Rectal smooth muscle tissue (tissue), 1 donor: ENCODE results near the gene MPZL1.

ENCODE experiments used
- H3K27ac ChIP-seq: one replicate; pipeline ENCODE4 v1.7.0; 2013; ENCODE audit warnings: low read depth, low read length, inconsistent platforms
- H3K27me3 ChIP-seq: one replicate; pipeline ENCODE4 v1.7.0; 2013; ENCODE audit warnings: low read length; ENCODE audit not compliant: control insufficient read depth, insufficient read depth
- H3K36me3 ChIP-seq: one replicate; pipeline ENCODE4 v1.7.0; 2013; ENCODE audit warnings: low read length; ENCODE audit not compliant: control insufficient read depth, insufficient read depth
- H3K4me1 ChIP-seq: one replicate; pipeline ENCODE4 v1.7.0; 2013; ENCODE audit warnings: low read length; ENCODE audit not compliant: control insufficient read depth, insufficient read depth
- H3K4me3 ChIP-seq: one replicate; pipeline ENCODE4 v1.7.0; 2013; ENCODE audit warnings: low read length
- H3K9ac ChIP-seq: one replicate; pipeline ENCODE4 v1.7.0; 2013; ENCODE audit warnings: low read length

The MPZL1 gene

DNA sequence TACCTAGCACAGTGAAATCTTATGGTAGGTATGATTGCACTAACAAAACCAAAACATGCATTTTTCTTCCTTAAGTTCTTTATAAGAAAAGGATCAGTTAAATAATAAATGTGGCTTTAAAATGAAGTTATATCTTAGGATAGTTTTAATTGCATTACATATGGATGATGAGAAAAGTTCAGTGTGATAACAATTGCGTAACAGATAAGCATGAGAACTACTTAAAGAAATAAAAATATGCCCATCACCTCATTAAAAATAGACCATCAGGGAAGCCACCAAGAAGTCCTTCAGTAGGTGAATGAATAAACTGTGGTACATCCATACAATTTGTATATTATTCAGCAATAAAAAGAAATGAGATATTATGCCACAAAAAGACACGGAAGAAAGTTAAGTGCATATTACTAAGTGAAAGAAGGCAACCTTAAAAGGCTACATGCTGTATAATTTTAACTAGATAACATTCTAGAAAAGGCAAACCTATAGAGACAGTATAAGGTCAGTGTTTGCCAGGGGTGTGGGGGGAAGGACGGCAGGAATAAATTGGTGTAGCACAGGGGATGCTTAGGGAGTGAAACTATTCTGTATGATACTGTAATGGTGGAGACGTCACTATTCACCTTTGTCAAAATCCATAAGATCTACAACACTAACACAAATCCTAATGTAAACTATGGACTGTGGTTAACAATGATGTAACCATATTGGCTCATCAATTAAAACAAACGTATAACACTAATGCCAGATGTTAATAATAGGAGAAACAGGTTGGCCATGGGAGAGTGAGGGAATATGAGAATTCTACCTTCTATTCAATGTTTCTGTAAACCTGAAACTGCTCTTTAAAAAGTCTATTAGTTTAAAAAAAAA, 42.9 kb downstream of the MPZL1 start:
- no peak overlapping the region for H3K27ac ChIP-seq
- H3K9ac ChIP-seq = no peak overlapping the region
- H3K4me1 ChIP-seq = no peaks in the 10 kb centered on the region
- H3K36me3 ChIP-seq = peaks cover 5% of the 10 kb centered on the region
- no peak overlapping the region for H3K4me3 ChIP-seq
- no peaks in the 10 kb centered on the region for H3K27me3 ChIP-seq

DNA sequence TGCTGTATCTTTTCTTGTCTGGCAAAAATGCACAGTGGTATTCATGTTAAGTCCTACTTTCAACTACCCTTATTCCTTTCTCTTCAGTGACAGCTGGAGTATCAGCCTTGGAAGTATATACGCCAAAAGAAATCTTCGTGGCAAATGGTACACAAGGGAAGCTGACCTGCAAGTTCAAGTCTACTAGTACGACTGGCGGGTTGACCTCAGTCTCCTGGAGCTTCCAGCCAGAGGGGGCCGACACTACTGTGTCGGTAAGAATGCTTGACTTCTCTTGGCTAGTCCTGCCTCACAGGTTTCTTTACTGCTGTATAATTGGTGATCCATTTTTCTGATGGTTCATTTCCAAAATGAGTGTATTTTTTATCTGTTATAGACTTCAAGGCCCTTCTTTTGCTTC, 43.7 kb downstream of the MPZL1 start:
- Histone ChIP-seq H3K27ac (no peak overlapping the region), H3K4me1 (no peaks in the 10 kb centered on the region), H3K9ac (no peak overlapping the region), H3K27me3 (no peaks in the 10 kb centered on the region), H3K4me3 (no peak overlapping the region), H3K36me3 (peaks cover 5% of the 10 kb centered on the region)

DNA sequence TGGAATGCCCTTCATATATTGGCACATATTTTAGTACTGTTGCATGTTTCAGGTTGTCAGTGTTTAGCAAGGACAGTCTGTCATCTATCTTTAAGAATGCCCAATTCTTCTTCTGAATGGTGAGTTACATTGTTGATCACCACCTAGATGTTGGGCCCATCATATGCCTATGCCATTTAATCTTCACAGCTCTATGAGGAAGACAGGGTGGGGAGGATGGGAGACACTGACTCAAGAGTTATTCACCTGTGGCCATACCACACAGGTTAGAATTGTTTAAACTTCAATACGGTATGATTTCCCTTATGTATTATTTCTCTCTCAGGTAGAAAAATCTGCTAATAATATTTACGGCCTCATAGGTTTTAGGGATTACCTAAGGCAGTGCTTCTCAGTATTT, 44.8 kb downstream of the MPZL1 start:
- no peaks in the 10 kb centered on the region for H3K4me1 ChIP-seq
- H3K9ac ChIP-seq = no peak overlapping the region

DNA sequence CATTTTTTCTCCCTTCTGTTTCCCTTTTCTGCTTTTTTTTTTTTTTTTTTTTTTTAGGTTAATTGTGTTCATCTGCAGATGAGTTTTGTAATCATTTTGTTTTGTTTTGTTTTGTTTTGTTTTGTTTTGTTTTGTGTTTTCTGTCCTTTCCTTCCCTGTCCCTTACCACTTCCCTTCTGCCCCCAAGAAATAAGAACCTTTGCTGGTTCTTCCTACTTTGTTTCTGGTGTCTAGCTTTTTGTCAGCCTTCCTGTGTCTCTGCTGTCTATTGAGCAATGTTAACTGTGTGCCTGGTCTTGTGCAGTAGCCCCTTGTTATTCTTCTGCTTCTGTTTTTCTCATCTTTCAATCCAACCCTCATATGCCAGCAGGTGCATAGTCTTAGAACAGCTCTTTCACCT, 46.0 kb downstream of the MPZL1 start:
- H3K36me3 ChIP-seq = peaks cover 5% of the 10 kb centered on the region

More for the DNA sequence above, 44.8 kb downstream of the MPZL1 start:
- Histone ChIP-seq H3K4me3 (no peak overlapping the region), H3K36me3 (peaks cover 5% of the 10 kb centered on the region), H3K27me3 (no peaks in the 10 kb centered on the region), H3K27ac (no peak overlapping the region)

DNA sequence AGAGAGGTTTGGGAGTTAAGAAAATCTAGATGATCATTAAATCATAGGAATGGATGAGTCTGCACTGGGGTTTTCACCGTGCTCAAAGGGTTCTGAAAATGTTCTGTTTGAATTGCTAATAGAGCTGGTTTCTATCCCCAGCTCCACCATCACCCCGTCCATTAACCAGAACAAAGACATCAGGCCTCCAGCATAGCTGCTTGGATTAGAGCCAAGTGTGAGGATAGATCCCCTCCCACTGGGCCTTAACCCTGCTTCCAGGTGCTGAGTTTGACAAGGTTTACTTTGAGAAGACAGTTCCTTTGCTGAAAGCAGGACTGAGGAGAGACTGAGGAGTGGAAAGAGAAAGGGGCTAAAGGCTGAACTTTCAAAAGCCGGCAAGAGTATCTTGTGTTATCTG, 48.3 kb downstream of the MPZL1 start:
- no peak overlapping the region for H3K9ac ChIP-seq
- H3K4me3 ChIP-seq = no peak overlapping the region
- no peaks in the 10 kb centered on the region for H3K27me3 ChIP-seq
- no peak overlapping the region for H3K27ac ChIP-seq
- peaks cover 8% of the 10 kb centered on the region for H3K36me3 ChIP-seq
- no peaks in the 10 kb centered on the region for H3K4me1 ChIP-seq

More for the DNA sequence above, 46.0 kb downstream of the MPZL1 start:
- Histone ChIP-seq H3K4me1 (no peaks in the 10 kb centered on the region), H3K9ac (no peak overlapping the region), H3K4me3 (no peak overlapping the region), H3K27ac (no peak overlapping the region), H3K27me3 (no peaks in the 10 kb centered on the region)

DNA sequence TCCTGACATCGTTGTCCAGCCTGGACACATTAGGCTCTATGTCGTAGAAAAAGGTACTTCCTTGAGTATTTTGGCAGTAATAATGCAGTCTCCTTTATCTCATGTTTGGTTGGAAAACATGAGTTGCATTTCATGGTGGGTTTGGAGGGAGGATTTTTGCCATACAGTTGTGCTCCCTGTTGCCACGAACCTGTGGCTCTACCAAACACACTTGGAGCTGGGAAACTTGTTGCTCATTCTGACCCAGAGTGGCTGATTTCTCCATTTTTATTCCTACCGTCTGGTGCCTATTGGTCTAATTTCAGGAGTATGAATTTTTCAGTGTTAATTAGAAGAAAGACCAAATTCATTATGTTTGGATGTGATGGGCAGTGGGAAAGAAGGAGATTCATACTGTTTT, 50.7 kb downstream of the MPZL1 start:
- H3K4me3 ChIP-seq = no peak overlapping the region
- H3K4me1 ChIP-seq = no peaks in the 10 kb centered on the region
- no peak overlapping the region for H3K9ac ChIP-seq
- H3K27ac ChIP-seq = no peak overlapping the region
- H3K27me3 ChIP-seq = no peaks in the 10 kb centered on the region
- H3K36me3 ChIP-seq = peaks cover 9% of the 10 kb centered on the region

DNA sequence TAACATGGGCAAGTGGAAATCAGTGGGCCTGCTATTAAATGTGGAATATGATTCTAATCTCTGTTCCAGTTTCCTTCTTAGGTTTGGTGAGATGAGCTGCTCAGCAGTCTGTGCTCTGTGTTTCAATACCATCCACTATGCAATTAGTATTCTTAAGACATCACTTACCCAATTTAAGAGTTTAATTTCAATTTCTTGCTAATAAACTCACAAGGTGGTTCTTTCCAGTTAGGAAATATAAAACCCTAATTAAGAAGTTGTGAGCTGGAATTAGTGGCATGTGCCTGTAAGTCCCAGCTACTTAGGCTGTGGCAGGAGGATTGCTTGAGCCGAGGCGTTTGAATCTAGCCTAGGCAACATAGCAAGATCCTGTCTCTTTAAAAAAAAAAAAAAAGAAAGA, 51.7 kb downstream of the MPZL1 start:
- peaks cover 14% of the 10 kb centered on the region for H3K36me3 ChIP-seq

DNA sequence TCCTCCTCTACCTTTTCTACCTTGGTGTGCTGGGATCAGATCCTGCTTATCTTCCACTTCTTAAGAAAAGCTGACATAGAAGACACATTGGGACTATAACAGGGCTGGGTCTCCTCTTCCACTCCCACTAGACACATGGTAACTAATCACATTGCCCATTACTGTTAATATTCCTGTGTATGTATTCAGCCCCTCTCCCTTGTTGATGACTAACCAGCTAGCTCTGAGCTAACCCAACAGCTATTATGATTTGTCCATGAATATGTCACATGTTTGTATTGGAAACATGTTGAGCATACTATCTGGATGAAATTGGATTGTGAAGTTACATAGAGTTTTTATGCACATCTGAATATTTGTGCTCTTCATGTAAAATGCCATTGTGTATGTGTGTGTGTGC, 52.9 kb downstream of the MPZL1 start:
- H3K4me1 ChIP-seq = no peaks in the 10 kb centered on the region
- H3K36me3 ChIP-seq = peaks cover 14% of the 10 kb centered on the region
- no peaks in the 10 kb centered on the region for H3K27me3 ChIP-seq
- no peak overlapping the region for H3K27ac ChIP-seq
- H3K4me3 ChIP-seq = no peak overlapping the region
- H3K9ac ChIP-seq = no peak overlapping the region

More for the DNA sequence above, 51.7 kb downstream of the MPZL1 start:
- Histone ChIP-seq H3K9ac (no peak overlapping the region), H3K27ac (no peak overlapping the region), H3K4me3 (no peak overlapping the region), H3K27me3 (no peaks in the 10 kb centered on the region), H3K4me1 (no peaks in the 10 kb centered on the region)

DNA sequence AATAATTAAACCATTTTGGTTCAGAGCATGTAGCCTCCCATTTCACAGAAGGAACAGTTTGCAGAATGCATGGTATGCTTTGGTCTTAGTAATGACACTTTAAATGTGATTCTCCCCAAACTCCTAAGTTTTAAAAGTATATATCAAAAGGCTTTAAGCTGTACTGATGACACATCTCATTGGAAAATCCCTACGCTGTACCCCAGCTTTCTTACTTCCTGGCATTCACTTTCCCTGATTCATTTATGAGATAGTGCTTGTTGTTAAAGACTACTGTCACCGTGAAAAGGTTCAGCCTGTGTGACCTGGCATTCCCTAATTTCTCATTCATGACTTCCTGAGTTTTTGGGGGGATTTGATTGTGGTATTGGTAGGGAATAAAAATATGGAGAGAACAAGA, 53.4 kb downstream of the MPZL1 start:
- Histone ChIP-seq H3K36me3 (peaks cover 14% of the 10 kb centered on the region), H3K27ac (no peak overlapping the region), H3K9ac (no peak overlapping the region), H3K27me3 (no peaks in the 10 kb centered on the region), H3K4me3 (no peak overlapping the region), H3K4me1 (no peaks in the 10 kb centered on the region)

DNA sequence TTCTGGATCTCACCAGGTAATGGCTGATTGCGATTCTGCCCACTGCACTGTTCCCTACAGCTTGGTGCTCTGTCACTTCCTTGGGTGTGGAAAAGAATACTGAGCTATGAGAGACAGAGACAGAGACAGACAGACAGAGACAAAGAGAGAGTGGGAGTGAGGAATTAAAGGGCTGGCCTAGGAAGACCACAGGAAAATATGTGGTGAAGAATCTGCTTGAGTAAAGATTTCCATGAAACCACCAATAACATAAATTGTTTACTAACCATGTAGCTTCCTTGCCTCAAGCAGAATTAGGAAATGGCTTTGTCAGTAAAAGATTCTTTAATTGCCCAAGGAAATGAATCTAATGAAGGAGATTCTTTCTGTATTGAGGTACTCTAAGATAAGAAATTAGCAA, 54.4 kb downstream of the MPZL1 start:
- Histone ChIP-seq H3K27ac (no peak overlapping the region), H3K4me3 (no peak overlapping the region), H3K4me1 (no peaks in the 10 kb centered on the region), H3K27me3 (no peaks in the 10 kb centered on the region), H3K9ac (no peak overlapping the region), H3K36me3 (peaks cover 14% of the 10 kb centered on the region)

DNA sequence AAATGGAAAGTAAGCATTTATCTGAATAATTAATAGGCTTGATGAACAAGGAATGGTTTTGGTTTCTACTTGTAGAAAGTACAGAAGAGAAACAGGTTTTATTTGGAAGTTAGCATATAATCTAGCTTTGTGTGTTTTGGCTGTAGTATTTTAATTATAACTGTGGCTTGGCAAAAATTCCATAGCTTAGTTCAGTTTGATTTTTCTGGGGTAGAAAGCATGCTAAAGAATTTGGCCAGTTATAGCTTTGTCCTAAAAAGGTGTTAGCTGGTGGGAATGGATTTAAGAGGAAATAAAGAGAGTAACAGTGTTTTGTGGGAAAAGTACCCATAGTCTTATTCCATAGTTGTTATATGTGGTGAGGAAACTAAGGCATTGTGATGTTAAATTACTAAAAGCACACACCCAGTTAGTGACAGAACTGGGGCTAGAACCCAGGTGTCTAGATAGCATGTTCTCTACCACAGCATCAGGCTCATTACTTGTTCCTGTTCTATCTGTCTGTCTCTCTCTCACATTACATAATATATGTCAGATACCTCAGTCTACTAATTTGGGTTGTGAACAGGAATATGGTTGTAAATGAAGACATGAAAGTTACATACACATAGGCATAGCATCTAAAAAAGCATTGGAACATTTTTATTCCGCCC, 55.0 kb downstream of the MPZL1 start:
- Histone ChIP-seq H3K27ac (no peak overlapping the region), H3K36me3 (peaks cover 14% of the 10 kb centered on the region)

DNA sequence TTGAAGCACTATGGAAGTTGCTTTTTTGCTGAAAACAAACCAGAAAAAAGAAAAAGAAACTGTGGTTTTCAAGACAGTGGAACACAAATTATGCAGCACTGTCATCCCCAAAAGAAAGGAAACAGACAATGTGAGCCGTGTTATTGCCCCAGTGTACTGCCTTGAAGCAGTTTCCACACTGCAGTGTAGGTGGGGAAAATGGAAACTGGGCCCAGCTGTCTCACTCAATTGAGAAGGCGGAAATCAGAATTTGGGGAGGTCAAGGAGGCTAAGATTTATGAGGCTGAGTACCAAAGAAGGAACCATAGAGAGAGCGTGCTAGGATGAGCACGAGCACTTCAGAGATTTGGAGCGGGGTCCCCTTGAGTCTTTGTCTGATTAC, 55.5 kb downstream of the MPZL1 start:
- no peak overlapping the region for H3K27ac ChIP-seq
- H3K9ac ChIP-seq = no peak overlapping the region
- H3K27me3 ChIP-seq = no peaks in the 10 kb centered on the region
- no peaks in the 10 kb centered on the region for H3K4me1 ChIP-seq
- no peak overlapping the region for H3K4me3 ChIP-seq
- H3K36me3 ChIP-seq = peaks cover 14% of the 10 kb centered on the region

More for the DNA sequence above, 55.0 kb downstream of the MPZL1 start:
- Histone ChIP-seq H3K4me1 (no peaks in the 10 kb centered on the region), H3K9ac (no peak overlapping the region), H3K4me3 (no peak overlapping the region), H3K27me3 (no peaks in the 10 kb centered on the region)

DNA sequence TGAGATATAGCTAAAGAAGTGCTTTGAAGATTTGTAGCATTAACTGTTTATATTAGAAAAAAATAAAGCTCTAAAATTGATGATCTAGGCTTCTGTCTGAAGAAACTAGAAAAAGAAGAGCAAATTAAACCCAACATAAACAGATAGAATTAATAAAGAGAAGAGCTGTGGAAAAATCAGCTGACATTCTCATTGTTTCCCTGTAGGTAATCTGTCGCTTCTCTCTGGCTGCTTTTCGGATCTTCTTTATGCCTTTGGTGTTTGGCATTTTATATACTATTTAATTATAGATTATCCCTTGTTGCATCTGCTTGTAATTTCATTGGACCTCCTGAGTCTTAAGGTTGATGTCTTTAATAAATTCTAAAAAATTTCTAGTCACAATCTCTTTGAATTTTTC, 59.8 kb downstream of the MPZL1 start:
- no peaks in the 10 kb centered on the region for H3K27me3 ChIP-seq
- no peak overlapping the region for H3K4me3 ChIP-seq
- no peak overlapping the region for H3K9ac ChIP-seq
- H3K36me3 ChIP-seq = peaks cover 11% of the 10 kb centered on the region
- H3K27ac ChIP-seq = no peak overlapping the region
- no peaks in the 10 kb centered on the region for H3K4me1 ChIP-seq
